ENCODE measurements around the gene FASTK. TPM values are rescaled to one million over a fixed set of nuclear protein-coding genes. Genes with fewer than 3 reads are reported as not detected.

FASTK gene
- total and polyA plus RNA-seq, 2 of the 4 experiments (the other 2 are of a cell fraction), result 53.8 to 115 TPM

DNA sequence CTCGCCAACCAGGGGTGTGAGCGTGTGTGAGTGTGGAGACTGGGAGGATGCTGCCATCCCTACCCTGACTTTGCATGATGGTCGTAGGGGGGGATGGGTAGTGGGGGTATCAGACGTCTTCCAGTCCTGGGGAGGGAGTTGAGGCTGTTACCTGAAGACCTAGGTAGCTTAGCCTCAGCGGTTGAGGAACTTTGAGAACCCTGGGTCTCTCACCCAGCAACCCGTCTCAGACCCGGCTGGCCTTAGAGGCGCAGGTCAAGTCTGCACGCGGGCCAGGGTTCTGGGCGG lies 18.6 kb downstream of the FASTK start:
- no peak for TF ChIP-seq MAZ (IDR thresholded peaks at IDR 0.05; ENCODE audit: borderline replicate concordance, low read depth, low read length)
- no peak for TF ChIP-seq RAD21 (IDR thresholded peaks at IDR 0.05; ENCODE audit: low read length)
- TF ChIP-seq SMC3 (IDR thresholded peaks at IDR 0.05; ENCODE audit: low read depth, low read length), result no peak
- TF ChIP-seq FOS (IDR thresholded peaks at IDR 0.05; ENCODE audit: low read depth, low read length), result no peak
- WGBS, 2 experiments (ENCODE audit: extremely low coverage in 2 of 2, insufficient read length in 1 of 2), result 65% methylated on average over 4 of the region's 11 CpGs; no CpG with 5 or more reads in 1 of the 2 experiments
- no peaks in the 10 kb centered on the region for H3K9me3 ChIP-seq (ENCODE audit: control insufficient read depth, insufficient read depth, low read length)
- H3K4ac ChIP-seq (ENCODE audit: low read depth, low read length), result peak overlapping the region; percentile 89
- dilution Hi-C loops (cut with HindIII; ENCODE audit: low sequenced_read_pairs, unreplicated experiment), result no loop called here
- no peak overlapping the region; the same call in 1 of the 2 replicates for H4K91ac ChIP-seq (ENCODE audit: insufficient read depth, low read depth, low read length)
- H4K20me1 ChIP-seq (ENCODE audit: insufficient read depth, low read length), result peaks cover 32% of the 10 kb centered on the region
- no peak overlapping the region for H2BK120ac ChIP-seq (ENCODE audit: low read depth, low read length)
- no peaks in the 10 kb centered on the region for H3K27me3 ChIP-seq (ENCODE audit: control insufficient read depth, insufficient read depth, low read length)
- peak overlapping the region in 1 of 2 experiments; percentile 50; a peak in 3 of 4 replicates for H4K8ac ChIP-seq (ENCODE audit: low read depth in 2 of 2, low read length in 2 of 2)
- CTCF ChIA-PET, result no interaction called here
- intact Hi-C loops (cut with micrococcal nuclease), result no loop called here
- peaks cover 26% of the 10 kb centered on the region for H3K36me3 ChIP-seq (ENCODE audit: control insufficient read depth, insufficient read depth, low read length)
- peak overlapping the region; percentile 1 for H2AK9ac ChIP-seq (replicated peaks; ENCODE audit: low read depth, low read length, poor library complexity)
- H3K4me2 ChIP-seq (ENCODE audit: low read depth, low read length), result peak overlapping the region; percentile 5; the same call in 1 of the 2 replicates
- H3K9me1 ChIP-seq (ENCODE audit: insufficient read depth, low read length), result peaks cover 9% of the 10 kb centered on the region; the same call in 1 of the 2 replicates
- in situ Hi-C loops (cut with MboI; ENCODE audit: low sequenced_read_pairs), result no loop called here
- POLR2A ChIA-PET (ENCODE audit: unreplicated experiment), result no interaction called here
- peaks cover 25 to 68% of the 10 kb centered on the region in 2 experiments for H3K79me1 ChIP-seq (ENCODE audit: low read depth in 1 of 2, low read length in 2 of 2)
- H2BK20ac ChIP-seq (ENCODE audit: low read depth, low read length), result peak overlapping the region; percentile 28; the same call in 1 of the 2 replicates
- 0 out of 2 replicates have a peak overlapping the region, but pooled peaks have one; percentile 11 for H3K27ac ChIP-seq (ENCODE audit: insufficient read depth, low read length)
- no TSS peak for BruUV-seq (replicated peaks)
- peaks cover 38% of the 10 kb centered on the region for H3K4me1 ChIP-seq (ENCODE audit: control insufficient read depth, insufficient read depth, low read length)
- peak overlapping the region; percentile 8 for H2BK5ac ChIP-seq (ENCODE audit: low read depth, low read length, poor library complexity, severe bottlenecking)
- no peak overlapping the region for H3K56ac ChIP-seq (ENCODE audit: extremely low read depth, insufficient read depth, low read length)
- H2AK5ac ChIP-seq (ENCODE audit: low read depth, low read length), result peak overlapping the region; percentile 94
- DNase-seq (no peak), ATAC-seq (ENCODE audit: low read depth) (no peak)
- peak overlapping the region; percentile 11; the same call in 1 of the 2 replicates for H3K23ac ChIP-seq (ENCODE audit: low read depth, low read length)
- H3K4me3 ChIP-seq (ENCODE audit: insufficient read depth, low read depth, low read length), result no peak overlapping the region
- peak overlapping the region; percentile 40 for H2AFZ ChIP-seq (replicated peaks; ENCODE audit: low read length, poor library complexity)
- H4K5ac ChIP-seq (ENCODE audit: low read depth, low read length), result no peak overlapping the region
- no peak overlapping the region for H3K18ac ChIP-seq (ENCODE audit: low read depth, low read length)
- no peak overlapping the region for H3K9ac ChIP-seq (ENCODE audit: low read depth, low read length)
- H2BK15ac ChIP-seq (ENCODE audit: low read depth, low read length), result no peak overlapping the region
- H3K14ac ChIP-seq (replicated peaks; ENCODE audit: low read depth, low read length), result peak overlapping the region; percentile 60; the same call in 1 of the 2 replicates
